Natural killer cell (primary cell): ENCODE results near the gene ABHD17C. TPM values are rescaled to one million over a fixed set of nuclear protein-coding genes. Genes with fewer than 3 reads are reported as not detected.

Experiments used
- ATAC-seq, 3 donors: fragments of 150-1000 bp in 2 of 3; fragments of 200-7000 bp in 1 of 3; cut with Tn5 transposase; 1 replicate in 1 of 3; 2 replicates in 2 of 3; pipeline ENCODE4 v1.10.0; 2021; ENCODE audit warnings: mild to moderate bottlenecking in 2 of 3, moderate library complexity in 2 of 3
- DNase-seq, 2 donors: peaks; one replicate each; pipeline versions ENCODE4 v3.0.0 to v3.0.0-alpha.2; 2013 to 2021; ENCODE audit warnings: mixed read lengths in 1 of 2
- H3K27ac ChIP-seq: one replicate; pipeline ENCODE4 v1.5.1; 2013; ENCODE audit warnings: mild to moderate bottlenecking, low read length
- H3K27me3 ChIP-seq: one replicate; pipeline ENCODE4 v1.6.1; 2013; ENCODE audit warnings: low read length; ENCODE audit not compliant: control insufficient read depth, insufficient read depth
- H3K36me3 ChIP-seq: one replicate; pipeline ENCODE4 v1.6.1; 2013; ENCODE audit warnings: low read length; ENCODE audit not compliant: control insufficient read depth, insufficient read depth
- H3K4me1 ChIP-seq: one replicate; pipeline ENCODE4 v1.6.1; 2013; ENCODE audit warnings: low read length; ENCODE audit not compliant: control insufficient read depth, insufficient read depth
- H3K4me3 ChIP-seq: one replicate; pipeline ENCODE4 v1.5.1; 2013; ENCODE audit warnings: low read length
- H3K9me3 ChIP-seq: one replicate; pipeline ENCODE4 v1.6.1; 2013; ENCODE audit warnings: low read length; ENCODE audit not compliant: control insufficient read depth, insufficient read depth
- H3K27ac Mint-ChIP-seq, 2 donors: one replicate each; pipeline ENCODE4 v1.8.0; 2022; ENCODE audit warnings: mild to moderate bottlenecking in 2 of 2, mixed read lengths in 2 of 2, moderate library complexity in 1 of 2
- H3K27me3 Mint-ChIP-seq, 2 donors: one replicate each; pipeline ENCODE4 v1.8.0; 2022; ENCODE audit warnings: low read depth in 2 of 2, mixed read lengths in 2 of 2
- H3K36me3 Mint-ChIP-seq: one replicate; pipeline ENCODE4 v1.8.0; 2022; ENCODE audit warnings: mixed read lengths
- H3K4me1 Mint-ChIP-seq, 2 donors: one replicate each; pipeline ENCODE4 v1.8.0; 2022; ENCODE audit warnings: mixed read lengths in 2 of 2
- H3K4me3 Mint-ChIP-seq: one replicate; pipeline ENCODE4 v1.8.0; 2022; ENCODE audit warnings: mild to moderate bottlenecking, moderate library complexity, mixed read lengths
- H3K9me3 Mint-ChIP-seq, 2 donors: one replicate each; pipeline ENCODE4 v1.8.0; 2022; ENCODE audit warnings: mixed read lengths in 2 of 2
- CTCF ChIP-seq: fragments of 200-600 bp; IDR thresholded peaks from one replicate; pipeline ENCODE4 v1.8.0; 2022; ENCODE audit warnings: antibody characterized with exemption
- whole genome bisulfite sequencing: methylation state at CpG from one replicate; pipeline ENCODE4 v1.1.7; 2013; ENCODE audit warnings: missing lambda C conversion rate; ENCODE audit not compliant: insufficient coverage; 5-methylcytosine and 5-hydroxymethylcytosine counted together
- intact Hi-C: fragments of 100-400 bp; cut with micrococcal nuclease; formaldehyde crosslinking; loops from one replicate; pipeline ENCODE4 v1.14.2; 2022
- total RNA-seq, 4 donors: library from RNA; stranded (reverse); fragments of 120-200 nt in 1 of 4; gene quantifications; one replicate each; pipeline versions ENCODE4 v1.2.3 to v1.2.4, GENCODE V29; 2013 to 2022

The ABHD17C gene
- total RNA-seq, 3 donors from 2014 or later (not counting 1 experiment from before 2014, with no cell fraction given) = 2.4 to 4.4 (median 4.3) TPM

GRCh38 chr15:80774486-80774885, 79.4 kb downstream of the ABHD17C start:
- Histone ChIP-seq H3K9me3 (no peaks in the 10 kb centered on the region), H3K27me3 (peaks cover 4% of the 10 kb centered on the region), H3K36me3 (no peaks in the 10 kb centered on the region), H3K4me3 (no peak overlapping the region), H3K27ac (no peak overlapping the region), H3K4me1 (peaks cover under 1% of the 10 kb centered on the region)
- DNase-seq = no peak
- no peak overlapping the region for H3K27ac Mint-ChIP-seq
- no peak for TF ChIP-seq CTCF
- peaks cover 6 to 10% of the 10 kb centered on the region in 2 donors for H3K4me1 Mint-ChIP-seq
- no peak for ATAC-seq
- no CpG with 5 or more reads among the region's 1 CpG for WGBS
- intact Hi-C loops = loop anchor here (10.0 kb wide), 1 partner anchor 160 kb away; no protein-coding TSS in a partner anchor
- H3K9me3 Mint-ChIP-seq = no peaks in the 10 kb centered on the region
- H3K27me3 Mint-ChIP-seq = peaks cover 0 to 17% of the 10 kb centered on the region in 2 donors
- no peak overlapping the region for H3K4me3 Mint-ChIP-seq
- no peaks in the 10 kb centered on the region for H3K36me3 Mint-ChIP-seq

- no peak for DNase-seq
- Histone ChIP-seq H3K27me3 (peaks cover 10% of the 10 kb centered on the region), H3K4me1 (peaks cover 4% of the 10 kb centered on the region), H3K27ac (no peak overlapping the region), H3K36me3 (no peaks in the 10 kb centered on the region), H3K9me3 (no peaks in the 10 kb centered on the region), H3K4me3 (no peak overlapping the region)
- no peak for ATAC-seq
- 94% methylated on average over 3 of the region's 3 CpGs for WGBS
- H3K4me3 Mint-ChIP-seq = no peak overlapping the region
- no peak for TF ChIP-seq CTCF
- H3K4me1 Mint-ChIP-seq = peaks cover 1 to 9% of the 10 kb centered on the region in 2 donors
- no peak overlapping the region for H3K27ac Mint-ChIP-seq
- intact Hi-C loops = loop anchor here (10.0 kb wide), 1 partner anchor 161 kb away; no protein-coding TSS in a partner anchor
- H3K9me3 Mint-ChIP-seq = no peaks in the 10 kb centered on the region
- peaks cover 8 to 24% of the 10 kb centered on the region in 2 donors for H3K27me3 Mint-ChIP-seq
- no peaks in the 10 kb centered on the region for H3K36me3 Mint-ChIP-seq
Observed at GRCh38 chr15:80775338-80775737, 80.2 kb downstream of the ABHD17C start.

GRCh38 chr15:80776420-80777045, 81.4 kb downstream of the ABHD17C start:
- no peaks in the 10 kb centered on the region for H3K9me3 Mint-ChIP-seq
- peak; percentile 71 to 85 (median 74) for ATAC-seq
- 49% methylated on average over 4 of the region's 5 CpGs for WGBS
- H3K36me3 Mint-ChIP-seq = no peaks in the 10 kb centered on the region
- peak; percentile 60 to 80 for DNase-seq
- H3K36me3 ChIP-seq = no peaks in the 10 kb centered on the region
- no peak overlapping the region for H3K27ac ChIP-seq
- no peak overlapping the region for H3K27ac Mint-ChIP-seq
- H3K4me1 ChIP-seq = peaks cover 4% of the 10 kb centered on the region
- no peak overlapping the region for H3K4me3 Mint-ChIP-seq
- peaks cover 10% of the 10 kb centered on the region for H3K27me3 ChIP-seq
- H3K4me3 ChIP-seq = no peak overlapping the region
- no peaks in the 10 kb centered on the region for H3K9me3 ChIP-seq
- intact Hi-C loops = loop anchor here (1.0 to 10.0 kb wide), 4 partner anchors 162 to 321 kb away; no protein-coding TSS in a partner anchor
- peaks cover 20 to 33% of the 10 kb centered on the region in 2 donors for H3K27me3 Mint-ChIP-seq
- TF ChIP-seq CTCF = peak; percentile 81
- H3K4me1 Mint-ChIP-seq = peaks cover 0 to 9% of the 10 kb centered on the region in 2 donors
